ENCODE data around the gene NARF. TPM values are rescaled to one million over a fixed set of nuclear protein-coding genes. Genes with fewer than 3 reads are reported as not detected.

NARF gene
- polyA plus RNA-seq, 1 of the 3 experiments (the other 2 are of a cell fraction): 128 TPM

GRCh38 chr17:82524540-82524939, 66.0 kb downstream of the NARF start:
- peaks cover 19% of the 10 kb centered on the region in 2 experiments for H3K4me1 ChIP-seq (ENCODE audit: control insufficient read depth in 1 of 2, insufficient read depth in 2 of 2, low read depth in 1 of 2, low read length in 1 of 2)
- no peaks in the 10 kb centered on the region for H3K27me3 ChIP-seq (ENCODE audit: insufficient read depth)
- no peak overlapping the region for H3K9ac ChIP-seq
- WGBS (ENCODE audit: low lambda C conversion rate): 67% methylated on average over 4 of the region's 4 CpGs
- no peak overlapping the region for H3K4me2 ChIP-seq
- H2AFZ ChIP-seq (ENCODE audit: low read depth): no peak overlapping the region
- no peaks in the 10 kb centered on the region for H3K9me3 ChIP-seq
- H3K9me2 ChIP-seq: no peaks in the 10 kb centered on the region
- CTCF ChIA-PET: interaction anchor here (0.8 to 0.9 kb wide), 2 partner anchors 11 to 27 kb away, joined by 3 read pairs; no protein-coding TSS in a partner anchor
- H3F3A ChIP-seq (replicated peaks; ENCODE audit: insufficient read depth): peaks cover 17% of the 10 kb centered on the region
- no peak for DNase-seq
- H3K27ac ChIP-seq (ENCODE audit: low read depth in 2 of 2, low read length in 1 of 2): peak overlapping the region in 1 of 2 experiments; percentile 34; a peak in 1 of 4 replicates
- POLR2A ChIA-PET: no interaction called here
- H3K4me3 ChIP-seq (ENCODE audit: low read depth in 2 of 2, low read length in 1 of 2): no peak overlapping the region
- TF ChIP-seq RCOR1 (IDR thresholded peaks at IDR 0.05; ENCODE audit: low read length): no peak
- no peak for TF ChIP-seq CHD2 (IDR thresholded peaks at IDR 0.05; ENCODE audit: low read length, partially characterized antibody)
- 0 out of 2 replicates have a peak, but pooled peaks have one; percentile 47 for TF ChIP-seq NFIC (IDR thresholded peaks at IDR 0.05; ENCODE audit: borderline replicate concordance)
- peaks cover 0 to 6% of the 10 kb centered on the region in 2 experiments for H3K36me3 ChIP-seq (replicated peaks in 1 of 2; ENCODE audit: control insufficient read depth in 1 of 2, insufficient read depth in 2 of 2, low read length in 1 of 2)
- peaks cover 93% of the 10 kb centered on the region for H4K20me1 ChIP-seq (ENCODE audit: insufficient read depth)
- peaks cover 96% of the 10 kb centered on the region for H3K79me2 ChIP-seq (ENCODE audit: insufficient read depth)

GRCh38 chr17:82525712-82526111, 67.2 kb downstream of the NARF start:
- no peak overlapping the region for H3K4me2 ChIP-seq
- no peaks in the 10 kb centered on the region for H3K9me3 ChIP-seq
- no peak for DNase-seq
- H3K4me1 ChIP-seq (ENCODE audit: control insufficient read depth in 1 of 2, insufficient read depth in 2 of 2, low read depth in 1 of 2, low read length in 1 of 2): peaks cover 20 to 27% of the 10 kb centered on the region in 2 experiments
- H3K36me3 ChIP-seq (replicated peaks in 1 of 2; ENCODE audit: control insufficient read depth in 1 of 2, insufficient read depth in 2 of 2, low read length in 1 of 2): peaks cover 0 to 6% of the 10 kb centered on the region in 2 experiments
- TF ChIP-seq CTCF (IDR thresholded peaks at IDR 0.05) (no peak), FOSL2 (IDR thresholded peaks at IDR 0.05; ENCODE audit: borderline replicate concordance, low read depth) (no peak), EZH2phosphoT487 (IDR thresholded peaks at IDR 0.05; ENCODE audit: borderline replicate concordance, low read depth) (no peak), GABPA (IDR thresholded peaks at IDR 0.05; ENCODE audit: low read depth) (no peak), FOXJ3 (CRISPR knock-in tag; IDR thresholded peaks at IDR 0.05) (no peak), TCF12 (IDR thresholded peaks at IDR 0.05) (no peak), USF2 (IDR thresholded peaks at IDR 0.05; ENCODE audit: borderline replicate concordance, low read depth, low read length) (no peak), POLR2AphosphoS5 (IDR thresholded peaks at IDR 0.05; ENCODE audit: low read depth, low read length) (no peak), MAX (IDR thresholded peaks at IDR 0.05; ENCODE audit: low read depth) (no peak), SMC3 (IDR thresholded peaks at IDR 0.05; ENCODE audit: low read depth, low read length) (no peak), RFX5 (IDR thresholded peaks at IDR 0.05; ENCODE audit: low read length) (no peak), ELF1 (IDR thresholded peaks at IDR 0.05) (no peak), YY1 (IDR thresholded peaks at IDR 0.05; ENCODE audit: low read depth) (no peak), PBX3 (IDR thresholded peaks at IDR 0.05) (no peak), NFIC (IDR thresholded peaks at IDR 0.05; ENCODE audit: borderline replicate concordance) (no peak), EP300 (IDR thresholded peaks at IDR 0.05; ENCODE audit: borderline replicate concordance in 1 of 2, low read depth in 1 of 2, low read length in 1 of 2) (no peak), FOXM1 (IDR thresholded peaks at IDR 0.05; ENCODE audit: low read depth) (no peak), NRF1 (IDR thresholded peaks at IDR 0.05; ENCODE audit: low read depth, low read length) (no peak)
- H3K27ac ChIP-seq (ENCODE audit: low read depth in 2 of 2, low read length in 1 of 2): no peak overlapping the region
- peaks cover 99% of the 10 kb centered on the region for H4K20me1 ChIP-seq (ENCODE audit: insufficient read depth)
- WGBS (ENCODE audit: low lambda C conversion rate): 83% methylated on average over 4 of the region's 4 CpGs
- no peaks in the 10 kb centered on the region for H3K9me2 ChIP-seq
- POLR2A ChIA-PET: no interaction called here
- no peak overlapping the region for H3K9ac ChIP-seq
- peaks cover 100% of the 10 kb centered on the region for H3K79me2 ChIP-seq (ENCODE audit: insufficient read depth)
- no peak overlapping the region for H2AFZ ChIP-seq (ENCODE audit: low read depth)
- H3K27me3 ChIP-seq (ENCODE audit: insufficient read depth): no peaks in the 10 kb centered on the region
- H3K4me3 ChIP-seq (ENCODE audit: low read depth in 2 of 2, low read length in 1 of 2): no peak overlapping the region
- H3F3A ChIP-seq (replicated peaks; ENCODE audit: insufficient read depth): peaks cover 24% of the 10 kb centered on the region
- CTCF ChIA-PET: interaction anchor here (0.9 to 5.4 kb wide), 3 partner anchors 26 to 30 kb away, joined by 3 to 35 read pairs (median 4); no protein-coding TSS in a partner anchor
